ENCODE measurements around the gene CLCN2. TPM values are rescaled to one million over a fixed set of nuclear protein-coding genes. Genes with fewer than 3 reads are reported as not detected.

CLCN2 gene
- total and polyA plus RNA-seq, 2 experiments from 2014 or later = 11.9 to 12.3 TPM

- Histone ChIP-seq H3K79me2 (peaks cover 59% of the 10 kb centered on the region), H4K20me1 (ENCODE audit: insufficient read depth, poor library complexity, severe bottlenecking) (peaks cover 66% of the 10 kb centered on the region), H3K27ac (no peak overlapping the region), H3K36me3 (replicated peaks; ENCODE audit: insufficient read depth, low read depth) (no peaks in the 10 kb centered on the region), H3K9me3 (ENCODE audit: low read depth) (no peaks in the 10 kb centered on the region), H3K9me2 (replicated peaks; ENCODE audit: insufficient read depth) (no peaks in the 10 kb centered on the region), H3K27me3 (no peaks in the 10 kb centered on the region), H3K4me3 (no peak overlapping the region), H2AFZ (no peak overlapping the region), H3K4me2 (no peak overlapping the region), H3K4me1 (ENCODE audit: insufficient read depth) (peaks cover 25% of the 10 kb centered on the region)
- no peak for DNase-seq (ENCODE audit: low spot score)
- no peak for TF ChIP-seq EZH2phosphoT487 (IDR thresholded peaks at IDR 0.05; ENCODE audit: low read depth, severe bottlenecking, unreplicated experiment)
- TF ChIP-seq CTCF (IDR thresholded peaks at IDR 0.05; ENCODE audit: poor library complexity) = no peak
- no peak for TF ChIP-seq EZH2 (IDR thresholded peaks at IDR 0.05; ENCODE audit: borderline replicate concordance)
- 93% methylated on average over 5 of the region's 5 CpGs for WGBS (ENCODE audit: low lambda C conversion rate, missing lambda C conversion rate)
Measured at GRCh38 chr3:184321666-184322065, 39.7 kb downstream of the CLCN2 start.

GRCh38 chr3:184320104-184320445, 41.3 kb downstream of the CLCN2 start:
- Histone ChIP-seq H3K9me3 (ENCODE audit: low read depth) (no peaks in the 10 kb centered on the region), H3K27ac (no peak overlapping the region), H3K4me1 (ENCODE audit: insufficient read depth) (peaks cover 28% of the 10 kb centered on the region), H3K9me2 (replicated peaks; ENCODE audit: insufficient read depth) (no peaks in the 10 kb centered on the region), H4K20me1 (ENCODE audit: insufficient read depth, poor library complexity, severe bottlenecking) (peaks cover 74% of the 10 kb centered on the region), H3K79me2 (peaks cover 71% of the 10 kb centered on the region), H3K4me3 (no peak overlapping the region), H3K27me3 (no peaks in the 10 kb centered on the region), H3K4me2 (peak overlapping the region; percentile 98), H2AFZ (no peak overlapping the region), H3K36me3 (replicated peaks; ENCODE audit: insufficient read depth, low read depth) (no peaks in the 10 kb centered on the region)
- TF ChIP-seq EZH2 (IDR thresholded peaks at IDR 0.05; ENCODE audit: borderline replicate concordance) = no peak
- no peak for TF ChIP-seq EZH2phosphoT487 (IDR thresholded peaks at IDR 0.05; ENCODE audit: low read depth, severe bottlenecking, unreplicated experiment)
- TF ChIP-seq CTCF (IDR thresholded peaks at IDR 0.05; ENCODE audit: poor library complexity) = no peak
- DNase-seq (ENCODE audit: low spot score) = peak; percentile 87
- whole genome bisulfite sequencing (ENCODE audit: low lambda C conversion rate, missing lambda C conversion rate) = 55% methylated on average over 4 of the region's 4 CpGs

- H3K4me1 ChIP-seq (ENCODE audit: insufficient read depth) = peaks cover 28% of the 10 kb centered on the region
- no peak overlapping the region for H3K4me3 ChIP-seq
- no peak for DNase-seq (ENCODE audit: low spot score)
- H3K9me3 ChIP-seq (ENCODE audit: low read depth) = no peaks in the 10 kb centered on the region
- 94% methylated on average over 5 of the region's 5 CpGs for WGBS (ENCODE audit: low lambda C conversion rate, missing lambda C conversion rate)
- no peak overlapping the region for H2AFZ ChIP-seq
- peaks cover 69% of the 10 kb centered on the region for H4K20me1 ChIP-seq (ENCODE audit: insufficient read depth, poor library complexity, severe bottlenecking)
- H3K4me2 ChIP-seq = peak overlapping the region; percentile 98
- TF ChIP-seq EZH2 (IDR thresholded peaks at IDR 0.05; ENCODE audit: borderline replicate concordance) = no peak
- TF ChIP-seq EZH2phosphoT487 (IDR thresholded peaks at IDR 0.05; ENCODE audit: low read depth, severe bottlenecking, unreplicated experiment) = no peak
- no peak for TF ChIP-seq CTCF (IDR thresholded peaks at IDR 0.05; ENCODE audit: poor library complexity)
- no peaks in the 10 kb centered on the region for H3K9me2 ChIP-seq (replicated peaks; ENCODE audit: insufficient read depth)
- H3K79me2 ChIP-seq = peaks cover 69% of the 10 kb centered on the region
- H3K27me3 ChIP-seq = no peaks in the 10 kb centered on the region
- no peak overlapping the region for H3K27ac ChIP-seq
- no peaks in the 10 kb centered on the region for H3K36me3 ChIP-seq (replicated peaks; ENCODE audit: insufficient read depth, low read depth)
Measured at GRCh38 chr3:184317201-184317600, 44.2 kb downstream of the CLCN2 start.

- no peaks in the 10 kb centered on the region for H3K27me3 ChIP-seq
- no peaks in the 10 kb centered on the region for H3K36me3 ChIP-seq (replicated peaks; ENCODE audit: insufficient read depth, low read depth)
- 86% methylated on average over 7 of the region's 7 CpGs for WGBS (ENCODE audit: low lambda C conversion rate, missing lambda C conversion rate)
- H3K9me2 ChIP-seq (replicated peaks; ENCODE audit: insufficient read depth) = no peaks in the 10 kb centered on the region
- TF ChIP-seq EZH2 (IDR thresholded peaks at IDR 0.05; ENCODE audit: borderline replicate concordance) (no peak), EZH2phosphoT487 (IDR thresholded peaks at IDR 0.05; ENCODE audit: low read depth, severe bottlenecking, unreplicated experiment) (no peak), CTCF (IDR thresholded peaks at IDR 0.05; ENCODE audit: poor library complexity) (no peak)
- peak overlapping the region; percentile 98 for H3K4me3 ChIP-seq
- peak overlapping the region; percentile 98 for H3K4me2 ChIP-seq
- no peak for DNase-seq (ENCODE audit: low spot score)
- H3K27ac ChIP-seq = no peak overlapping the region
- no peaks in the 10 kb centered on the region for H3K9me3 ChIP-seq (ENCODE audit: low read depth)
- peaks cover 65% of the 10 kb centered on the region for H3K79me2 ChIP-seq
- H4K20me1 ChIP-seq (ENCODE audit: insufficient read depth, poor library complexity, severe bottlenecking) = peaks cover 65% of the 10 kb centered on the region
- H3K4me1 ChIP-seq (ENCODE audit: insufficient read depth) = peaks cover 28% of the 10 kb centered on the region
- H2AFZ ChIP-seq = no peak overlapping the region
Measured at GRCh38 chr3:184316792-184317191, 44.6 kb downstream of the CLCN2 start.
